ELF-1 (cell line): ENCODE measurements around the gene RAB11FIP4.

Source experiments
- DNase-seq: peaks from one replicate; pipeline ENCODE4 v3.0.0-alpha.2; 2016; ENCODE audit warnings: low read depth, low spot score

RAB11FIP4 gene

DNA sequence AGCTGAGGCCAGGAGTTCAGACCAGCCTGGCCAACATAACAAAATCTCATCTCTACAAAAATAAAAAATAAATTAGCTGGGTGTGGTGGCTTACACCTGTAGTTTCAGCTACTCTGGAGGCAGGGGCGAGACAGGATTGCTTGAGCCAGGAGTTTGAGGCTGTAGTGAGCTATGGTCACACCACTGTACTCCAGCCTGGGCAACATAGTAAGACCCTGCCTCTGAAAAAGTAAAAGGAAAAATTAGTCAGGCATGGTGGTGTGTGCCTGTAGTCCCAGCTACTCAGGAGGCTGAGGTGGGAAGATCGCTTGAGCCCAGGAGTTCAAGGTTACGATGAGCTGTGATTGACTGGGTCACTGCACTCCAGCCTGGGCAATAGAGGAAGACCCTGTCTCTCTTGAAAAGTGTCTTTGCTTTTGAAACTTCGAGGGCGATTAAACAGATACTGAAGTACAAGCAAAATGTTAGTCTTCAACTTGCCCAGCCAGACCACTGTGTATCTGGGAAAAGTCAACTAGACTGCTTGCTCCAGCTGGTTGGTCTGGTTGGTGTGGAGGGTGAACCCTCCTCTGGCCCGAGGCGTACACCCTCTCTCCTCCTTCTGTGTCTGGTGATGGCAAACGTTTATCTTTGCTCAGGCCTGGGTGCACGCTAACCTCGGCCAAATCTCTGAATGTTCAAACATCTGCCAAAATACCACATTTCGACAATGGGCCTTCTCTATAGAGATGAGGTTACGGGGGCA, 174.9 kb downstream of the RAB11FIP4 start:
- no peak for DNase-seq

DNA sequence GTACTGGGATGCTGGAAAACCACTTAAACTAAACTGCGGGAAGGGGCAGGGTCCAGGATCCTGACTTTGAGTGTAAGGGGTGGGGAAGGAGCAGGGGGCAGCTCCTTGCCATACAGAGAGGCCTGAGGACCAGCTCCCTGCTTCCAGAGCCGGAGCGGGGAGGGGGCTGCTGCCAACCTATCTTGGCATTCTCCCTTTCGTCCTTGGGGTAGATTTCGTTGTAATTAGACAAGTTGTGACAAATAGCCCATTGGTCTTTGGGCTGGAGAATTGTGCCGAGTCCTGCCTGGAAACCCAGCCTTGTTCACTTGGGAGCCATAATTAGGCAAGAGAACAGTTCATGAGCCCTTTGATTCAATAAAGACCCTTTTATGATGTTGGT, 175.5 kb downstream of the RAB11FIP4 start:
- no peak for DNase-seq

- DNase-seq = no peak
Observed at GRCh38 chr17:31568121-31568520, 176.6 kb downstream of the RAB11FIP4 start.

- no peak for DNase-seq
Observed at GRCh38 chr17:31568539-31568938, 177.1 kb downstream of the RAB11FIP4 start.

DNA sequence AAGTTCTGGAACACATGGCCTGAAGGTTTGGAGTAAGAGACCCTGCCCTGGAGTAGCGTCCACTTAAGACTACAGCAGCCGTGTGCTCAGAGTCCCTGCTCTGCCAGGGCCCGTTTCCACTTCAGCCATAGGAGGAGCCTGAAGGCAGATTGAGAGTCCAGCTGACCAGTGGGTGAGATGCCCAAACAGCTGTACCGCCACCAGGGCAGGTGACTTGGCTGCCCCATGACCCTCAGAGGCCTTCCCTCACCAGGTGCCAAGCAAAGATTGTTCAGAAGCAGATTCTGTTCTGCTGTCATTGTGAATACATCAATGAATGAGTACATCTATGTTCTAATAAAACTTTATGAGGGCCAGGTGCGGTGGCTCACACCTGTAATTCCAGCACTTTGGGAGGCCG, 178.8 kb downstream of the RAB11FIP4 start:
- DNase-seq = no peak

GRCh38 chr17:31570951-31571892, 179.7 kb downstream of the RAB11FIP4 start:
- peak; percentile 85 for DNase-seq

GRCh38 chr17:31572341-31572740, 180.9 kb downstream of the RAB11FIP4 start:
- DNase-seq = no peak

GRCh38 chr17:31573047-31573446, 181.6 kb downstream of the RAB11FIP4 start:
- no peak for DNase-seq

- peak; percentile 71 for DNase-seq
Observed at GRCh38 chr17:31573861-31574260, 182.4 kb downstream of the RAB11FIP4 start.

DNA sequence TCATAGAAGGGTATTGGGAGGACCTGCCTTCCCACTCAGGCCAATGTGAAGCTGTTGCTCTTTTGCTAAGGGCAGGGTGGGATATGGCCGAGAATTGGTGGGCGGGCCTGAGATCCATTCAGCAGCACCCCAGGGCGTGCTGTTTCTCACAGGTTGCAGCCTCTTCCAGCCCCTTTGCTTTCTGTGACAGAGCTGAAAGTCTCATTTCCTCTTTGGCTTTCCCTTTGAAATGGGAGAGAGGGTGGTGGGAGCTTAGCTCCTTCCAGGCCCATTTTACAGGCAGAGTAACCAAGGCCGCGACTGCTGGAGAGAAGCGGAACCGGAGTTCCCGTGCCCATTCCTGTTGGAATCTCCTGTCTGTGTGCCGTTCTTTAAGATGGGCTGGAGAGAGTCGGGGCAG, 183.0 kb downstream of the RAB11FIP4 start:
- no peak for DNase-seq

DNA sequence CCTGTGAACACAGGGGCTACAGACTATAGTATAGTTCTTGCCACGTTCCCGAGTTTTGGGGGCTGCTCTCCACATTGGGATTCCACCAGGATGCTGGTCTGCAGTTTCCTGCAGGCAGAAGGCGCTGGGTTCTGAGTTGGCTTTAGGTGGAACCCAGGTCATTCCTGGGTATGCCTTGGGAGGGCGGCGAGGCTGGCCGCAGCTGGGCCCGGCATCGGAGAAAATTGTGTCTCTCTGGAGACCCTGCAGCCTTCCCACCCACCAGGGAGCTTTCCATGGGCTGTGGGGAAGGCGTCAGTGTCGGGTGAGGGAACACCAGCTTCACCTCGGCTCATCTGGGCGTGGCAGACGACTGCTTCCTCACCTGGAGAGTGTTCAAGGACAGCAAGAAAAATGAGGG, 183.6 kb downstream of the RAB11FIP4 start:
- DNase-seq = no peak

- DNase-seq = peak; percentile 40
Observed at GRCh38 chr17:31579265-31579664, 187.8 kb downstream of the RAB11FIP4 start.

GRCh38 chr17:31580316-31580705, 188.8 kb downstream of the RAB11FIP4 start:
- no peak for DNase-seq

DNA sequence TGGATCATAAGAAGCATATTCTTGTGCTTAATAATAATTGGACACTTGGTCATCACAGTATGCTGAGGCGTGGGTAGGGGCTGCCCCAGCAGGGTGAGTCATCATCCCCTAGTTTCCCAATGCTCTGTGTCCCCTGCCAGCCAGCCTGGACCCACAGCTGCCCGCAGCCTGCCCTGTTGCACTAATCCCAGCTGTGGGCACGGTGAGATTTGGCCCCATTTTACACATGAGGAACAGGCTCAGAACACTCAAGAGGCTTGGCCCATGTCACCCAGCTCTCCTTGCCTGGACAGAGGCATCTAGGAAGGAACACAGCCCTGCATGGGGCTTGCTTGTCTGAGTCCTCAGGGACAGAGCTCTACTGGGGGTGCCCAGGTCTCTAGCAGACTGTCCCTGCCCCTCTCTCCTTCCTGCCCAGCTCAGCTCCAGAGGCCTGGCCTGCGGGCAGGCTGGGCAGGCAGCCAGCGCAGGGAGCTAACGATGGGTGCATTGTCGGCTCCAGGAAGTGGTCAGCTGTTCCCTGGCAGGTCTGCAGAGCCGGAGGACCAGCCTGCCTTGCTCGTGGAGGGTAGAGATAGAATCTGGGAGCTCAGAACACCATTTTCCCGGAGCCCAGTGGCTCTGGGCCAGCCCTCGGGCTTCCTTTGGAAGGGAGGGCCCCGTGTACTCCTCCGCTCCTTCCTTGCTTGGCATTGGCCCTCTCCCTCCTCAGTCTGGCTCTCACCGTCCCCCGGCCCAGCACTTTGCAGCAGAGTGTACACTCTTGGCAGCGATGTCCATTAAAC, 189.4 kb downstream of the RAB11FIP4 start:
- no peak for DNase-seq

GRCh38 chr17:31581491-31581890, 190.0 kb downstream of the RAB11FIP4 start:
- no peak for DNase-seq

DNA sequence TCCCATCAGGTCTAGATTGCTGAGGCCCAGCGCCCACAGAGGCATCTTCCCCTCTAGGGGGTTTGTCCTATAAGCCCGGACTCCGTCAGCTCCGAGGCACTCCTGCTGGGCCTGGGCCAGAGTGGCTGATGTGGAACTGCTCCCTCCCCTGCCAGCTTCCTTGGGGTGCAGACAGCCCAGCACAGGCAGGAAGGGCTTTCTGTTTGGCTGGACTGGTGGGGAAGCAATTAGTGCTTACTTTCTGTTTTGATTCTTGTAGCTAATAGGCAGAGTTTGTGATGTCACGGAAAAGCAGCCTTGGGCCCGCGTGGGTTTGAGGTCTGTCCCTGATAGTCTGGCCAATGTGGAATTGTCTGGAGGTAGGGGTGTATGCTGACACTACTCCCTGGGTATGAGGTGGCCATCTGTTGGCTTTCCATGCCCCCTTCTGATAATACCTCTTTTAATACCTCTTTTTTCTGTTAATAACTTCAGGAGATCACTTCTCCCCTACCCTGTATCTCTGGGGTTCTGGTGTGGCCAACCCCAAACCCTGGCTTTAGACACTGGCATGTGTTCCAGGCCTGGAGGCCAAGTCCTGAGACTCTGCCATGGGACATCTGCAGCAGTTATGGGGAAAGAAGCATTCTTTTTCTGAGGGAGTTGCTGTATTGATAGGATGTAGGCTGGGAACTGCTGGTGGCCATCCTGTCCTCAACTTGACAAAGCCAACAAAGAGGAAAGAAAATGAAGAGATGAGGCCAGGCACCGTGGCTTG, 190.9 kb downstream of the RAB11FIP4 start:
- DNase-seq = no peak

GRCh38 chr17:31583772-31584356, 192.4 kb downstream of the RAB11FIP4 start:
- DNase-seq = no peak

DNA sequence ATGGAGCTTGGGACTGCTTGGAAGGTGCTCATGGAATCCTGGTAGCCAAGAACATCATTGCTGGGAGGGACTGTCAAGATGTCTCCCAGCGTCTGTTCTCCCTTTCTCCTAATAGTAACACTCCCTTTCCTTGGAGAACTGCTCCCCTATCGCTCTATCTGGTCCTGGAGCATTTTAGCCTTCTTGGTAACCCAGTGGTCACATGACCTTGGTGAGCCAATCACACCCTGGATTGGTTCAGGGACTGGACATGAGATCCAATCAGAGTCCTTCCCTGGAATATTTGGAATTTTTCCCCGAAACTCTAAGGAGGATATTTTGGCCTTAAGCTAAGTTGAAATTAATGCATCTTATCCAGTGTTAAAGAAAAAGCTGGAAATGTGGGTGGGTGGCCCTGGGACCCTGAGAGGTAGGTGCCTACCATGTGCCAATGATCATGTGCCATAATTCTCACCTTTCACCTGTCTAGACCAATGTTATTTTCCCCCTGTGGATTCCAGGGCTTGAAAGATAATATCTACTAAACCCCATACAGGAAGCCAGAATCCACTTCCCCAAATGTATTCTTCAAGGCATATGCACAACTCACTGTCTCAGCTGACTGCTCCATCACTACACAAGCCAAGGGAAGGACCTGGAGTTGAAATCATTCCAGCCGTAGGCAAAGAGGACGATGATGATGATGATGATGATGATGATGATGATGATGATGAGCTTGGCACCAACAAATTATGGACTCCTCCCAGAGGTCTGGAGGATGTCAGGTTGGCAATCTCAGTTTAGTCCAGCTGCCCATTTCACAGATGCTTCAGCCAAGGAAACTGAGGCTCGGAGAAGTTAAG, 193.2 kb downstream of the RAB11FIP4 start:
- DNase-seq = no peak

- no peak for DNase-seq
Observed at GRCh38 chr17:31585280-31585630, 193.8 kb downstream of the RAB11FIP4 start.

DNA sequence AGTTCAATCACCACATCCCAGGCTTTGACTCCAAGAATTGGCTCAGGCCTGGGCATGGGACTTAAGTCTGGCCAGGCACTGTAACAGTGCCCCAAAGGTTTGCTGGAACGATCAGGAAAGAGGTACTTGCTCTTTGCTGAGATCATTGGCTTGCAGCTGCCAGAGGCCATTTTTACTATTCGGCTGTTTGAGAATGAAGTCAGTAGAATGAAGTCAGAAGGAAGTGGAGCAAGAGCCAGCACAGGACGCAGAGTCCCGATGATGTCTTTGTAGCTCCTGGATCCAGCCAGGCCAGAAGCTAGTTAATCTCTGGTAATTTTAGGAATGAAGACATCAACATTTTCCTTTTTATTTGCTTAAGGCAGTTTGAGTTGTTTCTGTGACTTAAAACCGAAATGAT, 195.5 kb downstream of the RAB11FIP4 start:
- DNase-seq = no peak
